ENCODE measurements around the gene GPR137B.

DNA sequence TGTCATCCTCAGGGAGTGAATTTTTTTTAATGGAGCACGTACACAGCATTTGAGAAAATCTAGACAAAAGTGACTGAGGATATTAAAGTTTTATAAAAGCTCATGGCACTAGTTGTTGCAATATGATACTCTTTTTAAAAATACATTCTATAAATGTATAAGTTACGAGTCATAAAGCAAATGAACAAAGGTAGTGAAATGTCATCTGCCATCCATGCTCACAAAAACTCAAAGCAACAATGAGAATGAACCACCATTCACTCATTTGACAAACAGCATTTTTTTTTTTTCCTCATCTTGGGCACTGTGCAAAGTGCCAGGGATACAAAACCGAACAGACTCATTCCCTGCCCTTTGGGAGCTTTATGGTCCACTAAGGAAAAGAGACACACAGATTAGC is 38.7 kb downstream of the GPR137B start:
- TF ChIP-seq, protein P1, sequence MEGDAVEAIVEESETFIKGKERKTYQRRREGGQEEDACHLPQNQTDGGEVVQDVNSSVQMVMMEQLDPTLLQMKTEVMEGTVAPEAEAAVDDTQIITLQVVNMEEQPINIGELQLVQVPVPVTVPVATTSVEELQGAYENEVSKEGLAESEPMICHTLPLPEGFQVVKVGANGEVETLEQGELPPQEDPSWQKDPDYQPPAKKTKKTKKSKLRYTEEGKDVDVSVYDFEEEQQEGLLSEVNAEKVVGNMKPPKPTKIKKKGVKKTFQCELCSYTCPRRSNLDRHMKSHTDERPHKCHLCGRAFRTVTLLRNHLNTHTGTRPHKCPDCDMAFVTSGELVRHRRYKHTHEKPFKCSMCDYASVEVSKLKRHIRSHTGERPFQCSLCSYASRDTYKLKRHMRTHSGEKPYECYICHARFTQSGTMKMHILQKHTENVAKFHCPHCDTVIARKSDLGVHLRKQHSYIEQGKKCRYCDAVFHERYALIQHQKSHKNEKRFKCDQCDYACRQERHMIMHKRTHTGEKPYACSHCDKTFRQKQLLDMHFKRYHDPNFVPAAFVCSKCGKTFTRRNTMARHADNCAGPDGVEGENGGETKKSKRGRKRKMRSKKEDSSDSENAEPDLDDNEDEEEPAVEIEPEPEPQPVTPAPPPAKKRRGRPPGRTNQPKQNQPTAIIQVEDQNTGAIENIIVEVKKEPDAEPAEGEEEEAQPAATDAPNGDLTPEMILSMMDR (IDR thresholded peaks at IDR 0.05), result no peak
- no peak for TF ChIP-seq POLR2A (IDR thresholded peaks at IDR 0.05)

Data from heart left ventricle (tissue), 13 donors.